Mucosa of descending colon (tissue), 3 donors: ENCODE results near the gene INSRR. TPM values are rescaled to one million over a fixed set of nuclear protein-coding genes. Genes with fewer than 3 reads are reported as not detected.

ENCODE experiments used
- ATAC-seq: fragments of 200-7000 bp; cut with Tn5 transposase; one replicate; pipeline ENCODE4 v1.9.1; 2020; ENCODE audit warnings: mild to moderate bottlenecking, moderate library complexity
- DNase-seq, 3 donors: peaks; one replicate each; pipeline ENCODE4 v3.0.0-alpha.2; 2020
- H3K36me3 ChIP-seq: fragments of 200-600 bp; one replicate; pipeline ENCODE4 v1.8.0; 2021; ENCODE audit warnings: low read depth, mild to moderate bottlenecking
- H3K4me1 ChIP-seq: fragments of 200-600 bp; one replicate; pipeline ENCODE4 v1.8.0; 2021; ENCODE audit warnings: low read depth, mild to moderate bottlenecking
- H3K4me3 ChIP-seq: fragments of 200-600 bp; one replicate; pipeline ENCODE4 v1.8.0; 2021; ENCODE audit warnings: mild to moderate bottlenecking
- H3K9me3 ChIP-seq: fragments of 200-600 bp; one replicate; pipeline ENCODE4 v1.8.0; 2021; ENCODE audit warnings: mild to moderate bottlenecking
- CTCF ChIP-seq: fragments of 200-600 bp; IDR thresholded peaks from one replicate; pipeline ENCODE4 v1.8.0; 2022; ENCODE audit warnings: antibody characterized with exemption, mild to moderate bottlenecking
- intact Hi-C, 2 donors: fragments of 100-400 bp; cut with DNase I in 1 of 2; cut with micrococcal nuclease in 1 of 2; formaldehyde crosslinking; loops; one replicate each; pipeline versions ENCODE4 v1.11.0 to v1.11.1; 2022; cut with DNase I, micrococcal nuclease
- total RNA-seq, 3 donors: library from RNA; stranded (reverse); fragmentation: NEBNext Ultra II Directional in 2 of 3; extraction: Animal tissue kit (Norgen Biotek cat#: 25700) in 2 of 3; gene quantifications; one replicate each; pipeline versions ENCODE4 v1.2.1 to v1.2.4, GENCODE V29; 2021 to 2023
- donor health status: DM: no; HTN: no; CAD: no; lungs with moderate emphysema.
- donor health status: DM: no; HTN: no; CAD: no.
- donor health status: DM: no; HTN: yes; CAD: no.

The INSRR gene
- total RNA-seq, 3 donors from 2014 or later: 0.06 to 0.09 TPM; not detected in 1

- no peak for TF ChIP-seq CTCF
- Histone ChIP-seq H3K9me3 (no peaks in the 10 kb centered on the region), H3K4me1 (no peaks in the 10 kb centered on the region), H3K36me3 (no peaks in the 10 kb centered on the region), H3K4me3 (no peak overlapping the region)
- DNase-seq (no peak), ATAC-seq (no peak)
- intact Hi-C loops: no loop called here
Measured at GRCh38 chr1:156828400-156829124, 30.4 kb downstream of the INSRR start.

GRCh38 chr1:156826630-156827029 is 32.3 kb downstream of the INSRR start:
- Histone ChIP-seq H3K4me1 (no peaks in the 10 kb centered on the region), H3K9me3 (no peaks in the 10 kb centered on the region), H3K4me3 (no peak overlapping the region), H3K36me3 (no peaks in the 10 kb centered on the region)
- intact Hi-C loops: no loop called here
- no peak for DNase-seq
- TF ChIP-seq CTCF: no peak
- no peak for ATAC-seq

GRCh38 chr1:156823210-156823790 is 35.6 kb downstream of the INSRR start:
- no peak for TF ChIP-seq CTCF
- no peak for ATAC-seq
- H3K4me1 ChIP-seq: no peaks in the 10 kb centered on the region
- intact Hi-C loops: no loop called here
- H3K4me3 ChIP-seq: no peak overlapping the region
- no peak for DNase-seq
- no peaks in the 10 kb centered on the region for H3K36me3 ChIP-seq
- H3K9me3 ChIP-seq: no peaks in the 10 kb centered on the region

GRCh38 chr1:156822680-156823079 is 36.2 kb downstream of the INSRR start:
- intact Hi-C loops: no loop called here
- H3K4me3 ChIP-seq: no peak overlapping the region
- no peaks in the 10 kb centered on the region for H3K4me1 ChIP-seq
- H3K36me3 ChIP-seq: no peaks in the 10 kb centered on the region
- DNase-seq: no peak
- no peaks in the 10 kb centered on the region for H3K9me3 ChIP-seq
- TF ChIP-seq CTCF: no peak
- no peak for ATAC-seq

GRCh38 chr1:156821801-156822200 is 37.1 kb downstream of the INSRR start:
- ATAC-seq (no peak), DNase-seq (no peak)
- Histone ChIP-seq H3K4me1 (no peaks in the 10 kb centered on the region), H3K4me3 (no peak overlapping the region), H3K36me3 (no peaks in the 10 kb centered on the region), H3K9me3 (no peaks in the 10 kb centered on the region)
- TF ChIP-seq CTCF: no peak
- intact Hi-C loops: no loop called here
